Thoracic aorta (tissue), 2 donors: ENCODE measurements around the gene PKNOX2. TPM values are rescaled to one million over a fixed set of nuclear protein-coding genes. Genes with fewer than 3 reads are reported as not detected.

Experiments used
- ATAC-seq: fragments of 150-250 bp; one replicate; pipeline ENCODE4 v1.8.0; 2017; ENCODE audit warnings: low read depth; ENCODE audit not compliant: insufficient number of reproducible peaks, low FRiP score
- DNase-seq: peaks from one replicate; pipeline ENCODE4 v3.0.0-alpha.2; 2020; ENCODE audit warnings: low spot score
- H3K27ac ChIP-seq, 2 donors: fragments of 200-600 bp; sonication (generic); 1 replicate in 1 of 2; 2 replicates in 1 of 2; pipeline ENCODE4 v1.5.1; 2016; ENCODE audit warnings: mild to moderate bottlenecking in 2 of 2, moderate library complexity in 2 of 2
- H3K27me3 ChIP-seq: fragments of 200-600 bp; sonication (generic); replicated peaks from 2 replicates; pipeline ENCODE4 v1.6.0; 2016; ENCODE audit warnings: mild to moderate bottlenecking; ENCODE audit not compliant: insufficient read depth
- H3K36me3 ChIP-seq: fragments of 200-600 bp; sonication (generic); one replicate; pipeline ENCODE4 v1.5.1; 2016
- H3K4me1 ChIP-seq, 2 donors: fragments of 200-600 bp; sonication (generic); 1 replicate in 1 of 2; 2 replicates in 1 of 2; pipeline versions ENCODE4 v1.5.1 to v1.6.0; 2016; ENCODE audit warnings: low read depth in 2 of 2, mild to moderate bottlenecking in 1 of 2; ENCODE audit not compliant: control insufficient read depth in 1 of 2
- H3K4me3 ChIP-seq: fragments of 200-600 bp; sonication (generic); 2 replicates; pipeline ENCODE4 v1.5.1; 2016; ENCODE audit warnings: mild to moderate bottlenecking
- H3K9me3 ChIP-seq: fragments of 200-600 bp; sonication (generic); 2 replicates; pipeline ENCODE4 v1.5.1; 2016
- total RNA-seq, 2 donors: library from RNA; depleted of rRNA; stranded (reverse); fragments of >200 nt; gene quantifications; one replicate each; pipeline versions ENCODE4 v1.1.0 to v1.2.3, GENCODE V29; 2016
- TF ChIP-seq, protein P1 (sequence below): fragments of 200-600 bp; sonication (generic); IDR thresholded peaks from one replicate; pipeline ENCODE4 v1.5.1; 2019; ENCODE audit warnings: antibody characterized with exemption

The PKNOX2 gene
- total RNA-seq, 2 donors from 2014 or later: 1.4 to 9.2 TPM

- TF ChIP-seq, protein P1, sequence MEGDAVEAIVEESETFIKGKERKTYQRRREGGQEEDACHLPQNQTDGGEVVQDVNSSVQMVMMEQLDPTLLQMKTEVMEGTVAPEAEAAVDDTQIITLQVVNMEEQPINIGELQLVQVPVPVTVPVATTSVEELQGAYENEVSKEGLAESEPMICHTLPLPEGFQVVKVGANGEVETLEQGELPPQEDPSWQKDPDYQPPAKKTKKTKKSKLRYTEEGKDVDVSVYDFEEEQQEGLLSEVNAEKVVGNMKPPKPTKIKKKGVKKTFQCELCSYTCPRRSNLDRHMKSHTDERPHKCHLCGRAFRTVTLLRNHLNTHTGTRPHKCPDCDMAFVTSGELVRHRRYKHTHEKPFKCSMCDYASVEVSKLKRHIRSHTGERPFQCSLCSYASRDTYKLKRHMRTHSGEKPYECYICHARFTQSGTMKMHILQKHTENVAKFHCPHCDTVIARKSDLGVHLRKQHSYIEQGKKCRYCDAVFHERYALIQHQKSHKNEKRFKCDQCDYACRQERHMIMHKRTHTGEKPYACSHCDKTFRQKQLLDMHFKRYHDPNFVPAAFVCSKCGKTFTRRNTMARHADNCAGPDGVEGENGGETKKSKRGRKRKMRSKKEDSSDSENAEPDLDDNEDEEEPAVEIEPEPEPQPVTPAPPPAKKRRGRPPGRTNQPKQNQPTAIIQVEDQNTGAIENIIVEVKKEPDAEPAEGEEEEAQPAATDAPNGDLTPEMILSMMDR: no peak
- Histone ChIP-seq H3K36me3 (no peaks in the 10 kb centered on the region), H3K4me3 (peak overlapping the region; percentile 17), H3K27me3 (no peaks in the 10 kb centered on the region), H3K27ac (peak overlapping the region in 1 of 2 donors; percentile 34), H3K4me1 (peaks cover 29 to 44% of the 10 kb centered on the region in 2 donors), H3K9me3 (no peaks in the 10 kb centered on the region)
- DNase-seq: no peak
- ATAC-seq: no peak
These were observed 209.2 kb downstream of the PKNOX2 start for GRCh38 chr11:125373426-125374391.

DNA sequence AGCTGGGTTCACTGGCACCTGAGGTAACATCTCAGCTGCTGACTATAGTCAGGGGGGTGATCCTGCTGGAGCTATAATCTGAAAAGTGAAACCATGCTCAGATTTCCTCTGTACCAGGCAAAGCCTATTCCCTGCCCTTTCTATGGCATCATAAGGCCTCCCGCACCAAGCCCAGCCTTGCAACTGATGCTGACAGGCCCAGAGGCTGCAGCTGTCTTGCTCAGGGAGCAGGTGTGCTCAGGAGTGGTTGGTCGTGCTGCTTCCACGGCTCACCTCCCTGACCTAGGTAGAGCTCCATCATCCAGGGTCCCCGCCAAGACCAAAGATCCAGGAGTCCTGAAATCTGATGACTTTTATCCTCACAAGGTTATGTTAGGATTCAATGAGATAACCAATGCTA lies 209.8 kb downstream of the PKNOX2 start:
- H3K27ac ChIP-seq: peak overlapping the region in 1 of 2 donors; percentile 34
- TF ChIP-seq, protein P1: no peak
- no peaks in the 10 kb centered on the region for H3K36me3 ChIP-seq
- no peaks in the 10 kb centered on the region for H3K9me3 ChIP-seq
- peak overlapping the region; percentile 17 for H3K4me3 ChIP-seq
- ATAC-seq: no peak
- no peak for DNase-seq
- peaks cover 29 to 44% of the 10 kb centered on the region in 2 donors for H3K4me1 ChIP-seq
- H3K27me3 ChIP-seq: no peaks in the 10 kb centered on the region

DNA sequence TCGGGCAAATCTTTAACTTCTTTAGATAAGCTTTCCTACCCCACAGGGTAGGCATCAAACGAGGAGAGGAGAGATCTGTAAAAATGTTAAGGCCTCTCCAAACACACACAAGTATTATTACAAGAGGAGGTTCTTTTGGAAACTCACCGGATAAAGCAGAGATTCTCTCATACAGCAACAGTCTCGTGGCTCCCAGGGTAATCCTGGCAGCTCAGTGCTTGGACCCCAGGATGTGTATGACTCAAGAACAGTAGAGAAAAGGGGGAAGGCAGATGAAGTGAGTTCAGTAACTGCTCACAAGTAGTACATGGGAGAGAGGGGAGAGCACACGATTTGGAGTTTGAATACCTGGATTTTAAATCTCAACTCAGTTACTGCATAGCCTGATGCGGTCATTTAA lies 210.6 kb downstream of the PKNOX2 start:
- no peak overlapping the region for H3K4me3 ChIP-seq
- no peaks in the 10 kb centered on the region for H3K27me3 ChIP-seq
- H3K4me1 ChIP-seq: peaks cover 29 to 44% of the 10 kb centered on the region in 2 donors
- DNase-seq (no peak), ATAC-seq (no peak)
- peak overlapping the region; percentile 28 to 71 for H3K27ac ChIP-seq
- TF ChIP-seq, protein P1: no peak
- no peaks in the 10 kb centered on the region for H3K9me3 ChIP-seq
- no peaks in the 10 kb centered on the region for H3K36me3 ChIP-seq

DNA sequence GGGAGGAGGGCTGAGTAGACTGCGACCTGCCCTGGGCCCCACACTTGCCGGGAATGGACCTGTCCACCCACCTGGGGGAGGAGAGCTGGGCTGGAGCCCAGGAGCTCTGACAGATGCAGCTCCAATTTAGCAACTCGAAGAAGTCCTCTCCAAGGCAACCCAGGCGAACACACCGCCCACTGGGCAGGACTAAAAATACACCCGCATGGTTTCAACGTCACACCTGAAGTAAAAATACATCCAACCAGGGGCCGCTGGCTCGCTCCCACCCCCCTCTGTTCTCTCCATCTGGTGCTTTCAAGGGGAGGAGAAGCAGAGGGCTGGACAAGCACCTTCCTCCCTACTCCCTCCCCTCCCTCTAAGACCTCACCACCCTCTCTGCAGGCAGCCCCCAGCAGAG lies 211.6 kb downstream of the PKNOX2 start:
- Histone ChIP-seq H3K36me3 (no peaks in the 10 kb centered on the region), H3K4me1 (peaks cover 29 to 44% of the 10 kb centered on the region in 2 donors), H3K27me3 (no peaks in the 10 kb centered on the region), H3K9me3 (no peaks in the 10 kb centered on the region), H3K4me3 (peak overlapping the region; percentile 55), H3K27ac (peak overlapping the region; percentile 59 to 71)
- peak; percentile 58 for DNase-seq
- ATAC-seq: peak; percentile 83
- TF ChIP-seq, protein P1: peak; percentile 20

DNA sequence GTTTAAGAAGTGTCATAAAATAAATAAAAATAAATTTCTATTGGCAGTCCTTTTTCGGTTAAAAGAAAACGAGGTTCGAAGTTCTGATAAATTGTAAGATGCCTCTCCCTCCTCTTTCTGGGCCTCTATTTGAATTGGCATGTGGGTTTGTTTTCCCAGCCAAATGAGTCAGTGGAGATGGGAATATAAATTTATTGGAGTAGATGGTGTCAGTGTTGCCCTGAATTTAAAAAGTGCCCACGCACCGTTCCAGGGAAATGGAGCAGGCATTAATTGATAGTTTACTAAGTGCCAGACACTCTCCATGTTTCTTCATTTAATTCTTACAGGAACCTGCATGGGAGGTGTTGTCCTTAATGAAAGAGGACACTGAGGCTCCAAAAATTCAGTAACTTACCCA lies 212.3 kb downstream of the PKNOX2 start:
- peaks cover 29 to 44% of the 10 kb centered on the region in 2 donors for H3K4me1 ChIP-seq
- H3K27me3 ChIP-seq: no peaks in the 10 kb centered on the region
- TF ChIP-seq, protein P1: no peak
- no peak for ATAC-seq
- peak overlapping the region; percentile 55 for H3K4me3 ChIP-seq
- peak overlapping the region; percentile 59 to 71 for H3K27ac ChIP-seq
- H3K9me3 ChIP-seq: no peaks in the 10 kb centered on the region
- no peak for DNase-seq
- H3K36me3 ChIP-seq: no peaks in the 10 kb centered on the region
